CMK (cell line): Measurements from ENCODE around the gene MYBPHL.
A peak's percentile ranks its signal among the peaks of the same experiment; 100 is the strongest.

Source experiments
- DNase-seq: peaks from one replicate; pipeline ENCODE4 v3.0.0-alpha.2; 2010; ENCODE audit warnings: low read depth

The MYBPHL gene

DNA sequence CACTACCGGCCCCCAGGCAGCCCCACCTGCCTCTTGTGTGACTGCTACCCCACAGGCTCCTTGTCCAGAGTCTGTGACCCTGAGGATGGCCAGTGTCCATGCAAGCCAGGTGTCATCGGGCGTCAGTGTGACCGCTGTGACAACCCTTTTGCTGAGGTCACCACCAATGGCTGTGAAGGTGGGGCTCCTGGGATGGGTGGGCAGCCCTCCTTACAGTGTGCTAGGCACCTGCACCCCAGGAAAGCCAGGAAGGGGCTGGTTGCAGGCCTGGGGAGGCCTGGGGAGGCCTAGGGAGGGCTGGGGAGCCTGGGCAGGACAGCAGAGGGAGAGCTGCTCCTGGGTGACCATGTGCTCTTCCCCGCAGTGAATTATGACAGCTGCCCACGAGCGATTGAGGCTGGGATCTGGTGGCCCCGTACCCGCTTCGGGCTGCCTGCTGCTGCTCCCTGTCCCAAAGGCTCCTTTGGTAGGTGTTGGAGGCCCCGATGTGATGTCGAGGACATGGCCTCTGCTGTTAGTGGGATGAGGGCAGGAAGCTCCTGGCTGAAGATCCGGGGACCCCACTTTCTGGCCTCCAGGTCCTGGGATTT, 41.0 kb downstream of the MYBPHL start:
- DNase-seq: no peak

DNA sequence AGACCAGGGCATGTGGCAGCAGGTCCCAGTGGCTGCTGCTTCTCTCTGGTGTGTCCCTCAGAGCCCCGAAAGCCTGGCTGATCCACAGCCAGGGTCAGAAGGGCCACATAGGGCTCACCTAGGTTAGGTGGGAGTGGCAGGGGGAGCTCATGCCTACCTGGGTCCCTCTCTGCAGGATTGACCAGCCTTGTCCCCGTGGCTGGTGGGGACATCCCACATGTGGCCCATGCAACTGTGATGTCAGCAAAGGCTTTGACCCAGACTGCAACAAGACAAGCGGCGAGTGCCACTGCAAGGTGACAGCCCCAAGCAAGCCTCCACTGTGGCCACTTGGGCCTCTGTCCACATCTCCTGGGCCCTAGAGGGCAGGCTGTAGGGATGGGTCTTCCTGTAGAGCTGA, 41.8 kb downstream of the MYBPHL start:
- no peak for DNase-seq

DNA sequence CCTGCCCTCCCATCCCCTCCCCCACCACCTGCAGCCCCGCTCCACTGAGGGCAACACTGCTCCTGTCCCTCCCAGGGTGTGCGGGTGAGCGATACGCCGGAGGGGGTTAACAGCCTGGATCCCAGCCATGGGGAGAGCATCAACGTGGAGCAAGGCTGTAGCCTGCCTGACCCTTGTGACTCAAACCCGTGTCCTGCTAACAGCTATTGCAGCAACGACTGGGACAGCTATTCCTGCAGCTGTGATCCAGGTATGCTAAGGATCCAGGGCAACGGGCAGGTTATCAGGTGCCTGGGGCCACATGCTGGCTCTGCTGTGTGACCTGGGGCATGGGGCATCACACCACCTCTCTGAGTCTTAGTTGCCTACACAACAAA, 42.4 kb downstream of the MYBPHL start:
- no peak for DNase-seq

DNA sequence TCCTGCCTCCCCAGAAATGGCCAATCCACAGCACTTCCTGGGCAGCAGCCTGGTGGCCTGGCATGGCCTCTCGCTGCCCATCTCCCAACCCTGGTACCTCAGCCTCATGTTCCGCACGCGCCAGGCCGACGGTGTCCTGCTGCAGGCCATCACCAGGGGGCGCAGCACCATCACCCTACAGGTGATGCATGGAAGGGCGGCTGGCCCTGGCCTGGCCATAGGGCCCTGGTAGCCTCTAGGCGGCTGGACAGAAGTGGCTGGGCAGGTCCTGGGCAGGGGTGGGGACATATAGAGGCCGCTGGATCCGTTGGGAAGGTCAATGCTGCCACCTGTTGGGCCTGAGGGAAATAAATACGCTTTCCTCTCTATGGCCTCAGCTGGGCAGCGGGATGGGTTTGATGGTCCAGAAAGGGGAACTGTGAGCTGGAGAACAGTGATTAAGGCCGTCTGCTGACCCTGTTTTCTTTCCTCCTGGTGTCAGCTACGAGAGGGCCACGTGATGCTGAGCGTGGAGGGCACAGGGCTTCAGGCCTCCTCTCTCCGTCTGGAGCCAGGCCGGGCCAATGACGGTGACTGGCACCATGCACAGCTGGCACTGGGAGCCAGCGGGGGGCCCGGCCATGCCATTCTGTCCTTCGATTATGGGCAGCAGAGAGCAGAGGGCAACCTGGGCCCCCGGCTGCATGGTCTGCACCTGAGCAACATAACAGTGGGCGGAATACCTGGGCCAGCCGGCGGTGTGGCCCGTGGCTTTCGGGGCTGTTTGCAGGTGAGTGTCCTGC, 43.0 kb downstream of the MYBPHL start:
- DNase-seq: peak; percentile 60

DNA sequence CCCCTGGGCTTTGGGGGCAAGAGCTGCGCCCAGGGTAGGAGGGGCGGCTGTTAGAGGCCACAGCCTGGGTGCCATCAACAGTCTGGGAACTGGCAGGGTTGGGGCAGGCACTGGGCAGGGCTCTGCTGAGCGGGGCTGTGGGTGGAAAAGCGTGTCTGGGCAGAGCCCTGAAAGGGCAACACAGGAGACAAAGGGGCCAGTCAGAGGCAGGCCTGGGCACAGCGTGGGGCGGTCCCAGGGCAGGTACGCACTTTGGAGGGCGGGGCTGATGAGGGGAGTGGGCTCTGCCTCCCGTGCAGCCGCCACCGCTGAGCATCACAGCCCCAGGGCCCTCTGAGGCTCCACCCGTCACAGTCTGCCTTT, 43.6 kb downstream of the MYBPHL start:
- DNase-seq: no peak

DNA sequence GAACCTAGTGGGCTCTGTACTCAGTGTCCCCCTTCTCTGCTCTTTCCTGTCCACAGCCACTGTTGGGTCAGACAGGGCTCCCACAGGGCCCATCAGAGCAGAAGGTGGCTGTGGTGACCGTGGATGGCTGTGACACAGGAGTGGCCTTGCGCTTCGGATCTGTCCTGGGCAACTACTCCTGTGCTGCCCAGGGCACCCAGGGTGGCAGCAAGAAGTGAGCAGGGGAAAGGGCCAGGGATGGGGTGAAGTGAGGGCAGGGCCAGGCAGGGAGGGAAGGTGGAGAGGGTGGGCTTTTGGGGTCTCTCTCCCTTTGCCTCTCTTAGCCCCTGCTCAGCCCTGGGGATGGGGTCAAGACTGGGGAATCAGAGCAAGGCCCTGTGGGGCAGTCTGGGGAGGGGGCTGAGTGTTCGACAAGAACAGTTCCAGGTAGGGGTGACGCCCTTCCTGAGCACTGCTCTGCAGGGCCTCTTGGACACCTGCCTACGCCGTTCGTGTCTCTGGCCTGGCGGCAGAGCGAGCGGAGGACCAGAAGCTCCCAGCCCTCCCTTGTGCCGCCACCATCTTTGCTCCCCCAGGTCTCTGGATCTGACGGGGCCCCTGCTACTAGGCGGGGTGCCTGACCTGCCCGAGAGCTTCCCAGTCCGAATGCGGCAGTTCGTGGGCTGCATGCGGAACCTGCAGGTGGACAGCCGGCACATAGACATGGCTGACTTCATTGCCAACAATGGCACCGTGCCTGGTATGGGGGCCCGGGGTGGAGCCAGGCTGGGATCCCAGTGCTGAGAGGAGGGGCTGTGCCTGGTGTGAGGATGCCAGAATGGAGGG, 44.4 kb downstream of the MYBPHL start:
- no peak for DNase-seq

DNA sequence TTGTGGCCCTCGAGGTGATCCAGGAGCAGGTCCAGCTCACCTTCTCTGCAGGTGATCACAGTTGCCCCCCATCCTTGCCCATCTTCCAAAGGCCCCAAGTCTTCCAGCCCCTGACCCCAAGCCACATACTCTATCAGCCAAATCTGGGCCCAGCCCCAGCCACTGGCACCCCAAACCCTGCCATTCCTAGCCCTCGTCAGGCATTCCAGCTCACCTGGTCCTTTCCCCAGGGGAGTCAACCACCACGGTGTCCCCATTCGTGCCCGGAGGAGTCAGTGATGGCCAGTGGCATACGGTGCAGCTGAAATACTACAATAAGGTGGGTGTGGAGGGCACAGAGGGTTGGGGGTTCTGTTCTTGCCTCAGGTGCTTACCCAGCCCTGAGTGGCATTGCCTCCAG, 45.2 kb downstream of the MYBPHL start:
- no peak for DNase-seq

DNA sequence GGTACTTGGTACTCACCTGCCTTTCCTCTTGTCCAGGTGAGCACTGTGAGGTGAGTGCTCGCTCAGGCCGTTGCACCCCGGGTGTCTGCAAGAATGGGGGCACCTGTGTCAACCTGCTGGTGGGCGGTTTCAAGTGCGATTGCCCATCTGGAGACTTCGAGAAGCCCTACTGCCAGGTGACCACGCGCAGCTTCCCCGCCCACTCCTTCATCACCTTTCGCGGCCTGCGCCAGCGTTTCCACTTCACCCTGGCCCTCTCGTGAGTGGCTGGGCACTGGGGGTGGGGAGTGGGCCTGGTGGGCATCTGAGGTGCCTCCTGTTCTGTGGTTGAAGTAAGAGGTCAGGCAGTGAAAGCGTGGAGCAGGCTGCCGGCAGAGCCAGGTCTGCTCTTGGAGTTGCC, 45.8 kb downstream of the MYBPHL start:
- DNase-seq: no peak

DNA sequence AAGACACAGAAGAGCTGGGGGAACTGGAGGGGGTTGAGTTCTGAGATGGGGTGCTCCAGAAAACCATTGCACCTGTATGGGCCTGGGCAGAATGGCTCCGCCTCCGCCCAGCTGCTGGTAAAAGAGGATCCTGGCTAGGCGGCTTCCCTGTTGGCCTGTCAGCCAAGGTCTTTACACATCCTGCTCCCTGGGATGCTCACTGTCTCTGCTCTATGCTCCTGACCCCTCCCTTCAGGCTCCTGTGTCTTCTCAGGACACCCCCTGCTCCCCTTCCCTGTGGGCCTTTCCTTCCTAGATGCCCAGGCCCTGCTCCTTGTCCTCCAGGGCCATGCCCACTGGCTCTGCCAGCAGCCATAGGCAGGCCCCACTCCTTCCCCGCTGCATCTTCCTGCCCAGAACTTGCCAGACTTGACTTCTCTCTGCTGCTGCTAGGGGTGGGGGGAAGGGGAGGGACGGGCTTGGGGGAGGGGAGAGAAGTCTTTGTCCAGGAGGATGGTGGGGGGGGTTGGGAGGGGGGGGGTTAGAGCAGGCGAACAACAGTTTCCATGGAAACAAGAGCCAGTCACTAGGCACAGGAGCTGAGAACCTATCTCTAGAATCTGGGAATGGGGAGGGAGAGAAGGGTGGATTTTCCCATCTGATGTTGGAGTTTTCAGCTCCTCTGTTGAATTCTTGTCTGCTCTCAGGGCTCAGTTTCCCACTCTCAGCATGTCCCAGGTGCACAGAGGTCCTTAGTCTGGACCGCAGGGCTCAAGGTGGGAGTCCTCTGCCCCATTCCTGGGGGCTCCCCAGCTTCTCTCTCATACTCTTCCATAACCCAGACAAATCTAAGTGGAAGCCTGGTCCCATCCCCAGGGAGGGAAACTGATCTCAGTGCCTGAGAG, 46.9 kb downstream of the MYBPHL start:
- no peak for DNase-seq

DNA sequence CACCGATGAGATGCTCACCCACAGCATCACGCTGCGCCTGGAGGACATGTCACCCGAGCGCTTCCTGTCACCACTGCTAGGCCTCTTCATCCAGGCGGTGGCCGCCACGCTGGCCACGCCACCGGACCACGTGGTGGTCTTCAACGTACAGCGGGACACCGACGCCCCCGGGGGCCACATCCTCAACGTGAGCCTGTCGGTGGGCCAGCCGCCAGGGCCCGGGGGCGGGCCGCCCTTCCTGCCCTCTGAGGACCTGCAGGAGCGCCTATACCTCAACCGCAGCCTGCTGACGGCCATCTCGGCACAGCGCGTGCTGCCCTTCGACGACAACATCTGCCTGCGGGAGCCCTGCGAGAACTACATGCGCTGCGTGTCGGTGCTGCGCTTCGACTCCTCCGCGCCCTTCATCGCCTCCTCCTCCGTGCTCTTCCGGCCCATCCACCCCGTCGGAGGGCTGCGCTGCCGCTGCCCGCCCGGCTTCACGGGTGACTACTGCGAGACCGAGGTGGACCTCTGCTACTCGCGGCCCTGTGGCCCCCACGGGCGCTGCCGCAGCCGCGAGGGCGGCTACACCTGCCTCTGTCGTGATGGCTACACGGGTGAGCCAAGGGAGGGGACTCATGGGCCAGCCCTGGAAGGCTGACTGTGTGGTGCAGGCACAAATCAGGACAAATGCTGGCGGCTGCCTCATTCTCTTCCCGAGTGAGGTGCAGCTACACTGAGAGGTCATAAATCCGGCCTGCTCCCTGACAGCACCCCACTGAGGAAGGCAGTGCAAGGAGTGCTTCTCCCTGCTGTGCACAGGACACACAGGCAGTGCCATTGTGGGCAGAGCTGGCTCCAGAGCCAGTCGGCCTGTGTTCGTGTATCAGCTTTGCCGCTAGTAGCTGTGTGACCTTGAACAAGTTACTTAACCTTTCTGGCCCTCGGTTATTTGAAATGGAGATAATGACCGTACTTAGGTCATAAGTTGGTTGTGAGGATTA, 48.0 kb downstream of the MYBPHL start:
- DNase-seq: no peak

DNA sequence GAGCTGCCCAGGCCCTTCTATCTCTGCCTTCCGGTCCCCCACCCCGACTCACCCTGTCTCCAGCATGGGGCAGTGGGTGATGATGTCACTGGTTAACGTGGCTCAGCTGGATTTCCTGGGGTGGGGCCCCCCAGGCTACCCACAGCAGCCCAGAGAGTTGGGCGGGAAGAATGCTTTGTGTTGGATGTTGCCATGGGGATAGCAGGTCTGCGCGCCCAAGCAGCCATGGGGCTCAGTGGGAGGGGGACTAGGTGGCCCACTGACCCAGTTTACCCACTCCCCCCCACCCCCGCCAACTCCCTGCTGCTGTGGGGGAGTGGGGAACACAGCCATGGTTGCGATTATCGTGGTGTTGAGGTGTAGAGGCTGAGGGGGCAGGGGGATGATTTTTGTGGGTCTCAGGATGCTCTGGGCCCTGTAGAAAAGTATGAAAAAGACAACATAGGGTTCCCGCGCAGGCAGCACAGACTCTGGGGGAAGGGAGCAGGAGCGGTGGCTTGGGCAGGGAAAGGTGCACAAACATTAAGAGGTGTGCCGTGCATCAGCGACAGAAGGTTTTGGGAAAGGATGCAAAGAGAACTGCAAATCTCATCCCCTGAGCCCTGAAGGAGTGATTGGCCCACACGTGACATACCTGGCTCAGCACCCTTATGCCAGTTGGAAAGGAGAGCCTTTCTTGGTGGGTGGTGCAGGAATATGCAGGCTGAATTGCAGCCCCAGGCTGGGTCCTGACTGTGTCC, 49.0 kb downstream of the MYBPHL start:
- no peak for DNase-seq

DNA sequence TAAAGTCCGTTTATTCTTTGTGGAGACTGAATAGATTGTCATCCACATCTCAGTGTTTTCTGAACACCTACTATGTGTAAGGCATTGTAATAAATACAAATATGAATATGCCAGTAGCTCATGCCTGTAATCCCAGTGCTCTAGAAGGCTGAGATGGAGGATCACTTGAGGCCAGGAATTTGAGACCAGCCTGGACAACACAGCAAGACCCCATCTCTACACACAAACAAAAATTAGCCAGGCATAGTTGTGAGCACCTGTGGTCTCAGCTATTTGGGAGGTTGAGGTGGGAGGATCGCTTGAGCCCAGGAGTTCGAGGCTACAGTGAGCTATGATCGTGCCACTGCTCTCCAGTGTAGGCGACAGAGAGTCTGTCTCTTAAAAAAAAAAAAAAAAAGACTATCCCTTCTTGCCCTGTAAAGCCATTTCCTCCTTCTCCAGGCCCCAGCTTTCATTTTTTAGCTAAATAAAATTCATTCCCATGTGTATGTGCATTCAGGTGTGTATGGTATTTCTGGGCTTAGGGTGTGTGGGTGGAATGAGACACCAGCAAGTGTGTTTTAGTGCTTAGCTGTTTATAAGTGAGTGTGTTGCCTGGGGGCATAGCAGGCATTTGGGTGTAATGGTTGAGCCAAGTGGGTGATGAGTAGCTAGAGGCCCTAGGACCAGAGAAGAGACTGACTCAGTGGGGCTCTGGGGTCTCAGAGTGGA, 49.7 kb downstream of the MYBPHL start:
- no peak for DNase-seq

DNA sequence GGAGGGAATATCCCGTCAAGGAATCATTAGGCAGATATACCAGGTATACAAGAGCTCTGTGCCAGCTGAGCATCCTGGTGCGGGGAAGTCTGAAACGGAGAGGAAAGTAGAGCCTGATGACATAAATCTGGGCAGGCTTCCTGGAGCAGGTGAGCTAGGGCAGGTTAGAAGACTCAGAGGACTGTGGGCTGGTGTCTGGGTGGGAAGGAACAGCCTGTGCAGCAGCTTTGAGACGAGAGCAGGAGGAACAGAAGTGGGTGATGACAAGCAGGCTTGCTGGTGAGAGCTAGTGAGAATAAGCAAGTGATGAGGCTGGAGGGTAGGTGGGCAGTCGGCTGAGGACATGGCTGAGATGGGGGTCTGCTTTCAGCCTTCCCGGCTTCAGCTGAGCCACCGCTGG, 50.7 kb downstream of the MYBPHL start:
- DNase-seq: no peak

DNA sequence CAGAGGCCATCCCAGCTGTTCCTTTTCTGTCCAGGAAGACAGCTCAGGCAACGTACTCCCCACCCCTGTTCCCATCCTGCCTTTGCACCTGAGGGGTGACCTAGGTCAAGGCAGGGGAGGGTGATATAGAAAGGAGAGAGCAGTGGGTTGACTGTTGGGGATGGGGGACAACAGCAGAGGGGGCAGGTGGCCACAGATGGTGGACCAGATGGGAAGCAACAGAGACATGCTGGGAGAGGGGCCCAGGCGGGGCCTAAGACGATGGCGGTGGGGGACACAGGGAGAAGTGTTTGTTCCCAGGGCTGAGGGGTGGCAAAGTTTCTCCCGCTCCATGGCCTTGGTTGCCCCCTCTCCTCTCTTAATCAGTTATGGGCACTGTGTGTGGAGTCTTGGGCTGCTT, 51.1 kb downstream of the MYBPHL start:
- DNase-seq: no peak

DNA sequence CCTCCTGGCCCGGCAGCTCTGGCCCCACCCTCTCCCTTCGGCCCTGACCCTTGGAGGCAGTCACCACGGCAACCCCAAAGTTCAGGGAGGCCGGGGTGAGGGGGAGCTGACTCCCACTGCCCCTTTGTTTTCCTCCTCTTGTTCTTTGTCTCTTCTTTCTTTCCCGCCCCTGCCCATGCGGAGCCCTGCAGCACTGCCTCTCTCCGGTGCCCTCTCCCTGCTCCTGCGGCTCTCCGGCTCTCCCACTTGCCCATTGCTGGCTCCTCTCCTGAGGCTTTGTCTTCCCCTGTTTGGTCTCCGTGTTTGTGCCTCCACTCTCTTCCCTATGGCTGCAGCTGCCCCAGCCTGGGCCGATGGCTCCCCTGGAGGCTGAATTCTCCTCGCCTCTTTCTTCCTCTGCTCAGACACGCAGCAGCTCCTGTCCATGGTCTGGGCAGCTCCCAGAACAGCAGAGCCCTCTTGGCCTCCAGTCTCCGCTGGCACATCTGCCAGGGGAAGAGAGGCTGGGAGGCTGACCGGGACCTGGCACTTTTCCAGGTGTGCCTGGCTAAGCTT, 51.6 kb downstream of the MYBPHL start:
- DNase-seq: no peak

DNA sequence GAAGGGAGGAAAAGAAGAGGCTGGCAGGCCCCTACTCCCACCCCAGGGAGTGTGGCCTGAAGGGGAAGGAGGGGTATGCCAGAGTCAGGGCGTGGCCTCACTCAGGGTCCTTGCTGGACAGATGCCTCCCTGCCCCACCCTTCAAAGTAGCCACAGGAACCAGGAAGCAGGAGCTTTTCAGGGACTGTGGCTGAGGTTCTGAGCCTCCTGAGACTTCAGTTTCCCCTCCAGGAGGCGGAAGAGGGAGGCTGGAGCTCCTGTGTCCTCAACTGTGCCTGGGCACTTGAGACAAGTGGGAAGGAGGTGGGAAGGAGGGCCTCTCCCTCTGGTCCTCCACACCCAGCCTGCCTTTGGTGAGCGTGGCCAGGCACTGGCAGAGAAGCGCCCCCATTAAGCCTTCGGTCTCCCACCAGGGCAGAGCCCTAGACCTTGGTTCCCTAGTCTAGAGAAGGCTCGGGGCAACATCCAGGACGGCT, 52.2 kb downstream of the MYBPHL start:
- DNase-seq: peak; percentile 40

DNA sequence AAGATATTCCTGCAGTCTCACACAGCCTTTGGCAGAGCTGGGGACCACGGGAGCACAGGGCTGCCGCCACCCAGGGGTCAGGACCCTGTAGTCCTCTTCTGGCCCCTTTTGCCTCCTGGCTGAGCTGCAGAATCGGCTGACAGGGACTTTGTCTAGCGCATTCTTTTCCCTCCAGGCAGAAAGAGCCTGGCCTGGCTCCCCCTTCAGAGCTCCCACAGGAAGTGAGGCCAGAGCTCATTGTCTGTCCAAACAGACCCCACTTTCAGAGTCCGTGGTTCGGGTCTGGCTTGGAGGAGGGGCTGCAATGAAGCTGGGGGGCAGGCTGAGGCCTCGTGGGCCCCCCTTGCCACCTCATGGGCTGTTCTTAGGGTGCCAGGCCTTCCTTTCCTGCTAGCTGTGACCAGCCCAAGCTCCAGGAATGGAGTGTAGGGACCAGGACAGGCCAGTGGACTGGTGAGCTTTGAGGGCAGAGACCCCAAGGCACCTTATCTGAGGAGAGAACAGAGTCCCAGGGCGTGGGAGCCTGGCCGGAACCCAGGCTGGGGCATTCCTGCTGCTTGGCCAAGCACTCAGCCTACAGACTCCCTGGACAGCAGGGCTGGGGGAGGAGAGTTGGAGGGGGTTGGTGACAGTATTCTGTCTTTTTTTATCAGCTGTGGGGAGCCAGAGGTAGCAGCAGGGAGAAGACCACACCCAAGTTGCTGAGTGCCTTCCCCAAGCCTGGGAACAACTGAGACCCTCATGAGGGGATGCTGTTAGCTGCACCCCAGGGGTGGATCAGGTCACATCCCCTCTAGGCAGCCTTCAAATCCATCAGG, 52.8 kb downstream of the MYBPHL start:
- no peak for DNase-seq
